Skeletal muscle cell (primary cell): ENCODE data around the gene CD1E.
"Not testable (repeated sequence)": the region's sequence is repeated elsewhere in the genome, so short reads cannot be mapped to it uniquely, and the experiment has no call there.

Source experiments
- DNase-seq: peaks from one replicate; pipeline ENCODE4 v3.0.0-alpha.2; 2010; ENCODE audit warnings: low read depth
- H3K4me3 ChIP-seq: 2 replicates; pipeline ENCODE4 v1.5.1; 2011; ENCODE audit warnings: low read depth, mild to moderate bottlenecking, control low read depth, low read length, moderate library complexity

The CD1E gene

DNA sequence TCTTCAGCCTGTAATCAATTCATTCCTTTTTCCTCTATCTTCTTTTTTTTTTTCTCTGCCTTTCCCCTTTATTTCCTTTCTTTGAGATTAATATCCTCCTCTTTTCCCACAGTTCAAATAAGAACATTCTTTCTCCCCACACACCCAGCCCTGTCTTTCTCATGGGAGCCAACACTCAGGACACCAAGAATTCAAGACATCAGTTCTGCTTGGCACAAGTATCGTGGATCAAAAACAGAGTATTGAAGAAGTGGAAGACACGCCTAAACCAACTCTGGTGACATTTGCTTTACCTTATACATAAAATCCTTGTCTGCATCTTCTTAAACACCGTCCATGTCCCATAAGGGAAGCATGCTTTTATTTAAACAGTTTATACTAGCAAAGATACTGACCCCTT lies 2.9 kb downstream of the CD1E start:
- no peak overlapping the region for H3K4me3 ChIP-seq
- DNase-seq = no peak

DNA sequence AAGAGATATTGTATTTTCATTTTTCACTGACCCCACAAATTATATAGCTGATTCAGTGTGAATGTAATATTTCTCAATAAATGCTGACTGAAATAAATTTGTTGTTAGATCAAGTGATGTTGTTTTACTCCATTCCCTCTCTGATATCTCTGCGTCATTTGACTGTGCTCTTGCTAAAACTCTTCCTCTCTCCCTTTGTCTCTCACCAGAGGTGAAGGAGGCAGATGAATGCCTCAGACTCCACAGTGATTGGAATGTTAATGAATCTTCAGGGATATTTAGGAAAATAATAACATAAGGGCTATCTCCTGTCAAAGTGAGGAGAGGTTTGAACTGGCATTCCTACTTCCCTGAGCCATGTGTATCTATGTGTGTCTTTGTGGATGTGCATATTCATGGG lies 3.7 kb downstream of the CD1E start:
- no peak for DNase-seq
- H3K4me3 ChIP-seq = no peak overlapping the region

DNA sequence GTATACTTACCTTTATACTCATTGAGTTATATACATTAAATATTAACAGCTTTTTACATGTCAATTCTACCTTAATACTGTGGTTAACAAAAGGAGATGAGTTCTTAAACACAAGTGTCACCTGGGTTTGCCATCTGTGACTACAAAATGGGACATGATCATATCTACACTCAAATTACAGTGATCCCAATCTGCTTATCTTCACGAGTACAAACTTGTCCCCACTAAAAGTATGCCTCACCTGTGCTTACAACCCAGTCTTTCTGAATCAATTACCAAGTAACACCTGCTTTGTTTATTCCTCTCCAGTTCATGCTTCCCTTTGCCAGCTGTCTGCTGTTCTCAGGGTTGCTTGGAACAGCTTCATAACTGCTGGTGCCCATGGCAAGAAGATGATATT lies 8.8 kb downstream of the CD1E start:
- no peak overlapping the region for H3K4me3 ChIP-seq
- no peak for DNase-seq

DNA sequence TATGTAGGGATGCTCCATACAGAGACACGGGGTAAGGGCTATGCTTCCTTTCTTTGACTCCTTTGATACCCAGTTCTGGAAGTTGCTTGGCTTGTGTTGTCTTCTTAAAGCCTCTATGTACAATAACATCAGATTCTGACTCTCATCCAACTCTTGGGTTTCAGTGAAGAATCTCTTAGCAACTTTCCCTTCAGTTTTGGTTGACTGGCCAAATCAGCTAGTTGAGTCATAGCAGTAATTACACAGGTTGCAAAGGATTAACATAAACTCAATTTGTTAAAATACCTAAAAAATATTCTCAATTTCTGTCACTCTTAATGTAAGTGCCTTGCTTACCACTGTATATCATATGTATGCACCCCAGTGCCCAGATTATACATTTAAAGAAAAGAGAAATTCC lies 9.2 kb downstream of the CD1E start:
- no peak overlapping the region for H3K4me3 ChIP-seq
- DNase-seq = no peak

DNA sequence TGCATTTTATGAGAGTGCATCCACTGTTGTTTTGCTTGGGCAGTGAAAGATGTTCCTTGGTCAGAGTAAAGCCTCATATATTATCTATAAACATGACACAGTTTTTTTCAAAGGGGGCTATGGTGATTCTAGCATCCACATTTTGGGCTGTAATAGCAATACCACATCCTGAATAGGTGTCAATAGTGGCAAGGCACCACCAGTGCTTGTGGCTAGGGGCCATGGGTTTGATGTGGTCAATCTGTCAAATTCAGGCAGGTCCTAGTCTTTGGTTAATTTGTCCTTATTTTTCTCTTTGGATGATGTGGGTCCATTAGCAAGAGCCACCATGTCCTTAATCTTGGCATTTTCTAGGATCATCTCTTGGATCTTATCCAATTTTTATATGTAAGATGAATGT lies 13.1 kb downstream of the CD1E start:
- DNase-seq = no peak
- no peak overlapping the region for H3K4me3 ChIP-seq

DNA sequence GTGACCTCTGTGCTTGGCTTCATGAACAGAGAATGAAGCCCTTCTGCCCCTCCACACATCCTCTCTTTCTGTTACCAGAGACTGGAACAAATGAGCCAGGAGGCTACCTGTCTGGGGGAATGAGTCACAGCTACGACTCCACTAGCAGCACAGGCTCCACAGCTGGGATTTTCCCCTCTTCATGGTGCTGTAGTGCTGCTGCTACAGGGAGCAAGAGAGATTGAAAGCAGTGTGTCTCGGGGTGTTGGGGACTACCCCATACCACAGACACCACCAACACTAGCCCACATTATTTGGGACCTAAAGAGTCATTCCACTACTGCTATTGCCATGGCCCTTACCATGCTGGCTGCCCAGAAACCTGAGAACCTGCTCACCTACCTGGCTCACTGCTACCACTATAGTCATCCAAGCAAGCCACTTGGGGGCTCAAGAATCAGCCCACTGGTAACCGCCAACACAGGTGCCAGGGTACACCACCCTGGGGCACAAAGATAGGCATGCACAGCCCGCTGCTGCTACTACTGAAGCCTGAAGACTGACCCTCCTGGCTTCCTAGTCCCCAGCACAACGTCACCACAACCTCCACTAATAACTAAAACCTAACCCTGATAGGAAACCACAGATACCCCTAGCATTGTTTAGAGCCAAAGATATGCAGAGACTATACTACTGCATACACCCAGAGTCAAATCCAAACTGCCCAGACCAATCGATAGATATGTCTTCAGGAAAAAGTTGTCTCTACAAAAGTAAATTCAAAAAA lies 17.7 kb downstream of the CD1E start:
- no peak overlapping the region for H3K4me3 ChIP-seq
- no peak for DNase-seq

DNA sequence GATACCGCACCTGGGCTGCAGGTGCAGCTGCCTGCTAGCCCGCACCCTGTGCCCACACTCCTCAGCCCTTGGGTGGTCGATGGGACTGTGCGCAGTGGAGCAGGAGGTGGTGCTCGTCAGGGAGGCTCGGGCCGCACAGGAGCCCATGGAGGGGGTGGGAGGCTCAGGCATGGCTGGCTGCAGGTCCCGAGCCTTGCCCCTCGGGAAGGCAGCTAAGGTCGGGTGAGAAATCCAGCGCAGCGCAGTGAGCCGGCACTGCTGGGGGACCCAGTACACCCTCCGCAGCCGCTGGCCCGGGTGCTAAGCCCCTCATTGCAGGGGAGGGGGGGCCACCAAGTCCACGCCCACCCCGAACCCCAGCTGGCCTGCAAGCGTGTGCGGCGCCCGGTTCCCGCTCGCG lies 20.4 kb downstream of the CD1E start:
- H3K4me3 ChIP-seq, DNase-seq: not testable (repeated sequence)

DNA sequence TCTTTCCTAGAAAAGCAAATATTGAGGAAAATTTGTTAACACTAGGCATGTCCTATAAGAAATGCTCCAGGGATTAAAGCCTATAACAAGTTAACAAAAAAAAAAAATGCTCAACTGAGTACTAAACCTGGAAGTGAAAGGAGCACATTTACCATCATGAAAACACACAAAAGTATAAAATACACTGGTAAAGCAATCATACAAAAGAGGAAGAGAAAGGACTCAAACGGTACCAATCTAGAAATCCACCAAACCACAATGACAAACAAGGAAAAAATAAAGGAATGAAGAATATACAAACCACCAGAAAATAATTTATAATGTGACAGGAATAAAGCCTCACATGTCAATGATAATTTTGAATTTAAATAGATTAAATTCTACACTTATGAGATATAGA lies 21.2 kb downstream of the CD1E start:
- no peak for DNase-seq

DNA sequence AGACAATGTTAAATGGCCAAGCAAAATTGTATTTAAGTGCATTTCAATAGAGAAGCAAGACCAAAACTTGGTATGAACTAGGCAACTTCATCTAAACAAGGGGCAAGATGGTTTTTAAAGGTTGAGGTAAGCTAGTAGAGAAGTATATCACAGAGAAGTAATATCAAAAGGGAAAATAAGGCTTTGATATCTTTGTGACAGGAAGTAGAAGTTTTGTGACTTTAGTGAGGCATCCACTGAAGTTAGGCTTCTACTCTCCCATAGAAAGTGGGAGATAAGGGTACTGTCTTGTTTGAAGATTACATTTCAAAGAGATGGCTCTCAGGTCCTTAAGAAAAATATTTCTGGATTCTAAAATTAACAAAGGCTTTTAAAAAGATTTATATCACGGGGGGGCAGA lies 36.6 kb downstream of the CD1E start:
- no peak for DNase-seq
- H3K4me3 ChIP-seq = no peak overlapping the region

More for the DNA sequence above, 21.2 kb downstream of the CD1E start:
- no peak overlapping the region for H3K4me3 ChIP-seq

DNA sequence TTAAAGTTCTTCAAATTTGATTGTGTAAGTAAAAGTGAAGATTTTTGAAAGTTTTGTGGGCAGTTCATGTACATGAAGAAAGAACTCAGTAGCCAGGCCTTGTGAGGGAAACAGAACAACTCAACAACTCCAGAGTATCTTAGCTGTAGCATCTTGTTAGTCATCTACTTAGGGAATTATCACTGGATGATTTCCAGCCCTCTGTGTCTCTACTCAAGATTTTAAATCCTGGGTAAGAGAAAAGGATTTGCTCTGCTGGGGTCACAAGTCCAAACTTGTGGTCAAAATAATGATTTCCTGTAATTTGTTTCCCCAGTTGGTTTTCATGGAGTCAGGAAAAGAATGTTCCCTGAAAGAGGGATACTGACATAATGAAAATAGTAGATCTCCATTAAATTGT lies 37.4 kb downstream of the CD1E start:
- no peak for DNase-seq
- H3K4me3 ChIP-seq = no peak overlapping the region

DNA sequence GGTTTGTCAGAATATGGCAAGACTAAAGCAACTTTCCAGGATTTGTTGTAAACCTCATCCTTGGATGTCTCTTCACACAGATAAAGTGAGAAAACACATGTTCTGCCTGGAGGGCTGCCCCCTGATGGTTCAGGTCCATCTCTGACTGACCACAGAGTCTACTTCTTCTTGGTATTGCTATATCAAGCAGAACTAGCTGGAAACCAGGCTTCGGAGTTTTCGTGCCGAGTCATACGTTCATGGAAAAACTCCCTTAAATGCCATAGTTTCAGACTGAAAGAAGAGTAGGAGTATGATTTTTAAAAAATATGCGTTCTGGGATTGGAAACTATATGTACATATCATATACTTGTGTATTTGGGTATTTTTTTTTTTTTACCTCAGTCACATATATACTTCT lies 39.8 kb downstream of the CD1E start:
- no peak for DNase-seq
- no peak overlapping the region for H3K4me3 ChIP-seq

DNA sequence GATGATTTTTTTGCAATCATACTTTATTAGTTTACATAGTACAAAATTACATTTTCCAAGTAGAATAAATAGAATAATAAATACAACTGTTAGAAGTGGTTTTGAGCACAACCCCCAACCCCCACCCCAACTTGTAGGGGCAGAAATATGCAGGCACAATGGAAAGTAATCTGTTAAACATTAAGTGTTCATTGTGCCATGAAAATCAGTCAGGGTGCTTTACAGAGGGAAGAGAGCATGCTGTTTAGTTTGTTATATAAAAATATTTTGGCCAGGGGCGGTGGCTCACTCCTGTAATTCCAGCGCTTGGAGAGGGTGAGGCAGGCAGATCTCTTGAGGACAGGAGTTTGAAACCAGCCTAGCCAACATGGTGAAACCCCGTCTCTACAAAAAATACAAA lies 43.0 kb downstream of the CD1E start:
- H3K4me3 ChIP-seq = no peak overlapping the region
- DNase-seq = no peak

DNA sequence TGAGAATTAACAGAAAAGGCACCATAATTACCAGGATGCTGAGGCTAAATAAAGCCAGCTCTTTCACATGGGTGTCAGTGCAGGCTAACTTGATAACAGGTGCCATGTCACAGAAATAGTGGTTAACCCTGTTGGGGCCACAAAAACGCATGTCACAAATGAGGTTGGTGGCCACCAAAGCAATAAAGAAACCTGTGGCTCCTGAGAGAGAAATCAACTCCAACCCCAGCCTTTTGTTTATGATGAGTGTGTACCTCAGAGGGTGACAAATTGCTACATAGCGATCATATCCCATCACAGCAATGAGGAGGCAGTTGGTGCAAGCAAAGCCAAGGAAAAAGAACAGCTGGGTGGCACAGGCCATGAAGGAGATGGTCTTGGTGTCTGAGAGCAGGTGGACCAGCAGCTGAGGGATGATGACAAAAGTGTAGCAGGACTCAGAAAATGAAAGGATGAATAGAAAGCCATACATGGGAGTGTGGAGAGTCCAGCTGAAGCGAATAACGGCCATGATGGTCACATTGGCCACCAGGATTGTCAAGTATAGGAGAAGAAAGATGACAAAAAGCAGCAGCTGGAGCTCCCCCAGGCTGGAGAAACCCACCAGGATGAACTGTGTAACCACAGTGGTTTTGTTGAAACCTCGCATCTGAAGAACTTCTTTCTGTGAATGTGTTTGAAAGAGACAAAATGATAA lies 45.3 kb downstream of the CD1E start, which contains the start of gene OR10T2:
Gene OR10T2 (minus strand): TSS at position 649 of the 697 bp plus-strand sequence. CDS start 0 bp downstream, at position 649.
- H3K4me3 ChIP-seq = no peak within 1 kb of the TSS
- DNase-seq = no peak

DNA sequence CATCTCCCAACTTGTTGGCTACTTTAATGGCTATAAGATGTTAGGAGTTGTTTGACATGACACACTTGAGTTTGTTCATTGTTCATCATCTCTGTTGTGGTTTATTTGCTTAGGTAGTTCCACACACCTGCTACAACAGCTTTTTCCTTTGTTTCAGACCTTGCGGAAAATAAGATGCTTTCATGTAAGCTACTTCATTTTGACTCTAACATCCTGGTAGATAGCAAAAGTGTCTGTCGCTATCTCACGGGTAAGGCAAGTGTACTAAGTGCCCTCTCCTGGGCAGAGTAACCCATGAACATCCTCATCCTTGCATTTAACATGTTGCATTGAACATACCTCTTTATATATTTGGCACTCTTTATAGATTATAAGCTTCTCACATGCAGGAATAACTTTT lies 47.2 kb downstream of the CD1E start:
- no peak for DNase-seq
- no peak overlapping the region for H3K4me3 ChIP-seq

DNA sequence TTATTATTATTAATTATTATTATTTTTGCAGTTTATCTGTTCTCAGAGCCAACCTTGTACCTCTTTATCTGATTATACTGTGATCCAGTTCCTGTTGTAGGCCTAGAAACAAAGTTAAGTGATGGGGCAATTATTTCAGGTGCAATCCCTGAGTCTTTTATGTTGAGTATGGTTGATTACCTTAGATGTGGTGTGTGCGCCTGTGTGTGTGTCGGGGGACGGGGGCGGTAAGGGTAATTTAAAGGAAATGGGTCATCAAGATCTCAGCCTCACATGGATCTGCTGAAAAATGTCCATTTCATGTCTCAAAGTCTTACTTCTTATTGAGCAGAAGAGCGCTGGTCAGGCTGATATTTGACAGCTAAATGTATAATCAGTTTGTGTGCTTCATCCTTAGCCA lies 53.4 kb downstream of the CD1E start:
- H3K4me3 ChIP-seq = no peak overlapping the region
- no peak for DNase-seq
